Stimulated activated CD8-positive, alpha-beta memory T cell treated with anti-CD3 and anti-CD28 coated beads, Interleukin-7, amount 100 ng/mL, for 4 hours (primary cell): ENCODE results near the gene HOXB9.
A peak's percentile ranks its signal among the peaks of the same experiment; 100 is the strongest.

Experiments
- DNase-seq, 2 donors: peaks; one replicate each; pipeline ENCODE4 v3.0.0-alpha.2; 2020; ENCODE audit warnings: low read depth in 2 of 2

The HOXB9 gene

DNA sequence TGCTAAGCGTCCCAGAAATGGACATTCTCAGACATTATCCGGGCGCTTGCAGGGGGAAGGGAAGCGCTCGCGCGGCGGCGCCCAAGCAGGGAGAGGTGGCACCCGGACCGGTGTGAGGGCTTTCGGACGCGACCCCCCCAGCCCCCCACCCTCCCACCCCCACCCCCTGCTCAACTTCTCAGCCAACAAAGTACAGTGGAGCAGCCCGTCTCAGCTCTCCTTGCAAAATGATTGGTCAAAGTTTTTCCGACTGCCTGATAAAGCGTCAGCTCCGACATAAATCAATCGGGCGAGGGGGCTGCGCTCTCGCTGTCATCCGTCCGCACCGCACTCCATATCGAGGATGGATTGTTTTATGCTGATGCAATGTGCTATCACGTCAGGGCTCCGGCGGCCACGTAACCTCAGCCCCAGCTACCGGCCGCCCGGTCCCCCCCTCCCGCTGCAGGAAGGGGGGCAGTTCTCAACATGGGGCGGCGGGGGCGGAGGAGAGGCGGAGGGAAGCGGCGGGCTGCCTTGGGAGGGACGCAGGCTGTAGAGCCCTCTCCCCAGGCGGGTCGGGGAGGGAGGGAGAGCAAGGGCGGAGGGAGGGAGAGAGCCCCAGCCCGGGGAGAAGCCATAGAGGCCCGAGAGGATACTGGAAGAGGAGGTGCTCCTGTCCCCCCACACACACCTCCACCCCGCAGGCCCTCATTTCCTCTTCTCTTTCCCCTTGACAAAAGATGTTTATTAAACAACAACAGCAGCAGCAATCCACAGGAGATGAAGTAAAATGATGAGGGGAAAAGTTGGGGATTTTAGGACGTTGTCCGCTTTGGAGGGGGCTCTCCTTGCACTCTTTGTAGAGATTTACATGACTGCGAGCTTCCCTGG lies at the start of gene HOXB9:
Gene HOXB9 (minus strand): TSS at position 114 of the 873 bp plus-strand sequence. CDS start 89 bp downstream, at position 25.
- peak; percentile 52 to 70 for DNase-seq

DNA sequence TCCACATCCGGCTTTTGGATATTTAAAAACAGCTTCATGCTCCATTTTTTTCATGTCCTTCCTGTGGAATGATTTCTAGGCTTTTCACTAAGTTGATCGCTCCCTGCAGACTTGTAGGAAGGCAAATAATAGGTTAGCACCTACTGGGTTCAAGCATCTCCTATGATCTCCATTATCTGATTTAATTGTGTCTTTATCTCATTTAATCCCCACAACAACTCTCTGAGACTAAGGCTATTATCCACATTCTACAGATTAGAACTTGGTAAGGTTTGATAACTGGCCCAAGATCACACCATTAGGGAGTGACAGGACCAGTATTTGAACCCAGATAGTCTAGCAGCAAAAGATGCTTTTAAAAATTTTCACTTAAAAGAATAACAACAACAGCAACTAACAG lies 46.2 kb upstream of the HOXB9 start:
- no peak for DNase-seq

DNA sequence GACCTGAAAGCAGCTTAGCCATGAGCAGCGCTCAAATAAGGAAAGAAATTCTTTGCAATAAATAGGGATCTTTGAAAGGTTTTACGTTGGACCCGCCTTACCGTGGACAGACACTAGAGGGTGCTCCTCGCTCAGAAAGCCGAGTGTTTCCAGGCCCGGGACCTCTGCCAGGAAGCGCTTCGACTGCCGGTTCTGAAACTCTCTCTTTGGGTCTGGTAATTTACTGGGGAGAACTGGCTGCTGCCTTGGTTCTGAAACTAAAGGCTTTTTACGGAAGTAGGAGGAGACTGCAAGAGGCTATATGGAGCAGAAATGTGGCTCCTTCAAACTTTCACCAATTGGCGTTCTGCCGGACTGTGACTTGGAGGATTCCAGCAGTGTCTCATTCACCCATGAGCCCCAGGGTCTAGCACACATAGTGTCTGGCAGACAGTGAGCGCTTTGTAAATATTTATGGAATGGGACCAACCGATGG lies 45.6 kb upstream of the HOXB9 start:
- peak; percentile 38 to 55 for DNase-seq

DNA sequence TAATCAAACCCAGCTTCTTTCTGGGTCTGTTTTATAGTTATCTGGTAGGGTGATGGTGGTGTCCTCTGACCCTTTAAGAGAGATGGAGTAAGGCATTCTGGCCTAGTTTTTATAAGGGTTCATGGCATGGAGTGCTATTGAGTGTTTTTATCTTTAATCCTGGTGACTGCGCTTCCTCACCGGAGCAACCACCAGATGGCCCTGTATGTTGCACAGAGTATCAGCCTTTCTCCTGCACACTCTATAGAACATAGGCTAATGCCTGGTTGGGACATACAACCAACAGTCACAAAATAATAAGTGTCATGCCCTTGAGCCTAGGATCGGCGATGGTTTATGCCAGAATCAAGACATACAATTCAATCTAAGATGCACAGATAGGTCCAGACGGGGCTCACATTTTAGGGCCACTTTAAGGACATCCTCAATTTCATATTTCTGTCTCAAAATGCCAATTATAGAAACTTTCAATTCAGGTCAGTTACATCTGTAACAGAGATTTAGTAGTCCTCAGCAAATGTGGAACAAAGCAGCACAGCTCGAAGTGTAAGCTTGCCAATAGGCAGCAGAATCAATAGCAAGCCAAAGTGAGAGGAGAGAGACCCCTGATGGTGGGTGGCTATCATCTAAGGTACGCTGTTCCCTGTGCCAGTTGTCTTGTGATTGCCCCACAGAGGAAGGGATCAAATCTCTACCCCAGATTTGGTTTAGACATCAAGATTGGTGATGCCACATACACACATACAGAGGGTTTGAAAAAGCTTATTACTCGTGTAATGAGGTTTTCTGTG lies 37.2 kb upstream of the HOXB9 start:
- DNase-seq: no peak

DNA sequence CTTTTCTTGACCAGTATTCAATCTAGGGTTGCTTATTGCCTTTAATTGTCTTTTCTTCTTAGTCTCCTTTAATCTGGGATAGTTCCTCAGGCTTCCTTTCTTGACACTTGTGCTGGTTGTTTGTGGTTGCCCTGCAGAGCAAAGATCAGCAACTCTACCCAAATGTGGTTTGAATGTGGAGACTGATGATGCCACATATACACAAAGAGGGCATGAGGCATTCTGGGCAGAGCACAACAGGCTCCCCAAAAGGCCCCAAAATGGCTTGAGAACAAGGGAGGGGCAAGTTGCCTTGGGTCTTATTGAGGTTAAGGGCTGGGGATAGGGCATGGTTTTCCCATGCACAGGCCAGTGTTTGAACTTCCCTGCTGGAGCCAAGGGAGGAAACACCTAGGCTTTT lies 29.8 kb upstream of the HOXB9 start:
- no peak for DNase-seq

DNA sequence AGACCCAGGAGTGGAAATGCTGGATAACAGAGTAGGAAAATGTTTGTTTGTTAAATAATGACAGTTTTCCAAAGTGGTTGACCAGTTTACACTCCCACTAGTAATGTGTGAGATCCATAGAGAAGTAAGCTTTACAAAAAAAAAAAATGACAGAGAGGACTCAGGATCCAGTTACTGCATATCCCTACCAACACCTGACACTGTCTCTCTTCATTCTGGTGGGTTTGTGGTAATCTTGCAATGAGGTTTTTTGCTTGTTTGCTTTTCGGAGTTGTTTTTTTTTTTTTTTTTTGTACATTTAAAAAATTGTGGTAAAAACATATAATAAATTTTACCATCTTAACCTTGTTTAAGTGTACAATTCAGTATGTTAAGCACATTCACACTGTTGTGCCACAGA lies 23.6 kb upstream of the HOXB9 start:
- no peak for DNase-seq

DNA sequence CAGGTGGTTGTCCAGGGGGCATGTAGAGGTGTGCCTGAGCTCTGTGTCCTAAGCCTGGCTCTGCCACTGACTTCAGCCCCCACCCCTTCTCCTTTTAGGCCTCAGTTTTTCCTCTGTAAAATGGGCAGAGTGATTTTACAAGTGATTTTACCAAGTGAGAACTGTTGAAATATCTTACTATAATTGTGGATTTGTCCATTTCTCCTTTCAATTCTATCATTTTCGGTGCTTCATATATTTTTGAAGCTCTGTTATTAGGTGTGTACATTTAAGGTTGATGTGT lies 21.7 kb upstream of the HOXB9 start:
- no peak for DNase-seq

DNA sequence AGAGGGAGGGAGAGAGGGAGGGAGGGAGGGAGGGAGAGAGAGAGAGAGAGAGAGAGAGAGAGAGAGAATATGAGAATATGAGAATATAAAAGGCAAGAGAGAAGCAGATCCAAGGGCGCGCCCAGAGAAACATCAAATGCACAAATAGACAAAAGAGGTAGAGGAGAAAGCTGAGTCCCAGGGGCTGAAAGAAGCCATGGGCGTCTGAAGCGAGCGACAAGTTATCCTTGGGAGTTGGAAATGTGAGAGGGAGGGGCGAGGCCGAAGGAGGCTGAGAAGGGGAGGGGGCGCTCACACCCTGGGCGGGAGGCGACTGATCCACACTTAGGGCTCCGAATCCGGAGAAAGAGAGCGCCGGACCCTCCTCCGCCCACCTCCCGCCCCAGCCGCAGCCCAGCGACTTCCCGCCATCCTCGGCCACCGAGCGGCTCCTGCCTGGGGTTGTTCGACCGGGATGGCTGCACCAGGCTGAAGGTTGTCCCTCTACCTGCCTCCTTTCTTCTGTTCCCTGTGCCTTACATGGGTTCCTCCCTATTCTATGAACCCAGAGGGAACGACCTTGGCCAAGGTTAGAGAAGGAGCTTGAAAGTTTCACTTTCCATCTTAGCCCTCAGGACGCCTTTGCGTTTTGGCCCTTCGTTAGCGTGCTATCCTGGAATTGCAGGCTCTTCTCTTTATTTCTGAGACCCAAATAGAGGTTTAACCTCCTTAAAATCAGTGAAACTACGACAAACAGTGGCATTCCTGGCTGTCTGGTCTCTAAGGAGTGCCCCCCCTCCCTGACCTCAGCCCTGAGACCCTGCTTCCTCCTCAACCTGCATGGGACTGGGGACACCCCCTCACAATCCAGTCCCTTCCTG lies 21.2 kb upstream of the HOXB9 start:
- DNase-seq: no peak

DNA sequence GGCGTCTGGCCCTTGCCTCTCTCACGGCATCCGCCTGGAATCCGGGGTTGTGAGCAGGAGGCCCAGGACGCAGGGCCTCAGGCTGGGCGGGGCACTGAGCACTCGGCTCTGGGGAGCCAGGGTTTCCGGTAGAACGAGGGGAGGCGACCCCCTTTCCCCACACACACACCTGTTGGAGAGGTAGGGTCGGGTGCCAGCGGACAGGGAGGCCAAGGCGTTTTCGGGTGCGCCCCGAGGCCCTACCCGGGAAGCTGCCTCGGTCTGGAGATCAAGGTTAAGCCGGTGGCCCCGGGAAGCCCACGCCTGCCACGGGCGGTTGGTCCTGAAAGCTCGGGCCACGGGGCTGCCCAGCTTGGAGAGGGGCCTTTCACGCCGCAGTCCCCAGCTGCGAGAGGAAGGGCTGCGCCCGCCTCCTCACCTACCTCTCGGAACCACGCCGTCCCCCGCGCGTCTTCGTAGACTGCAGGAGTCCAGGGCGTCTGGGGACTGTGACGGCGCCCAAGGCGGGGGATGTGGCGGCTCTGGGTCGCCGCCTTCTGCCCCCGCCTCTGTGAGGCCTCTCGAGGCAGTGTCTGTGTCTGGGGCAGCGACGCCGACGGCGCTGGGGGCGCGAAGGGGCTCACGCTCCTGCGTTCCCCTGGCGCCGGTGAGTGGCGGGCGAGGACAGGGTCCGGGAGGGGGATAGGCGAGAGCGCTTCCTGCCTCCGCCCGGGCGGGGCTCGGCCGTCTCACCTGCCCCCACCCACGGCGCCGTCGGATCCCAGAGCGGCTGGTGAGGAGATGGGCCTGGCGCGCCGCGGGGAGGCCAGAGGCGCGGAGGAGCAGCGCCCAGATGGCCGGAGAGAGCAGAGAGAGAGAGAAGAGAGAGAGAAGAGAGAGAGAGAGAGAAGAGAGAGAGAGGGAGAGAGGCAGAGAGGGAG lies 20.3 kb upstream of the HOXB9 start:
- DNase-seq: peak in 1 of 2 donors; percentile 45

DNA sequence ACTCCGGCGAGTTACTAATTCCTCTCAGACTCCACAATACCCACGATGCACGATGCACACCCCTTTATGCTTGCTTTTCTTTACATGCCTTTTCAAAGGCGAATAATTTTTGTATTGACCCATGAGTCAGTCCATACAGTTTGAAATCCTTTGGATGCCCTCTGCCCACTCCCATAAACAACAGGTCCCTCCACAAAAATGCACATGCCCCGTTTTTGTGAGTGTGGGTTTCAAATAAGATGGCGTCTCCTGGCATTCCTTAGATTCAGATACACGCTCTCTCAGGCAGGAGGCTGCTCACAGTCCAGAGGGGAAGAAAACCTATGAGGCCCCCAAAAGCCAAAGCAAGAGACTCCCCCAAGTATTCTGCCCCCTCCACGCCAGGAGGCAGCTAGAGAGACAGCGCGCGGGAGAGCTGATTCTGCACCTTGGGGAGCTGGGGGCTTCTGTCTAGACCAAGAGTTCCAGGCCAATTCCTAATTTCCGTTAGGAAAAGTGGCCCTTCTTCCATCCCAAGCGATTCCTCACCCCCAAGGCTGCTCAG lies 19.6 kb upstream of the HOXB9 start:
- DNase-seq: no peak

DNA sequence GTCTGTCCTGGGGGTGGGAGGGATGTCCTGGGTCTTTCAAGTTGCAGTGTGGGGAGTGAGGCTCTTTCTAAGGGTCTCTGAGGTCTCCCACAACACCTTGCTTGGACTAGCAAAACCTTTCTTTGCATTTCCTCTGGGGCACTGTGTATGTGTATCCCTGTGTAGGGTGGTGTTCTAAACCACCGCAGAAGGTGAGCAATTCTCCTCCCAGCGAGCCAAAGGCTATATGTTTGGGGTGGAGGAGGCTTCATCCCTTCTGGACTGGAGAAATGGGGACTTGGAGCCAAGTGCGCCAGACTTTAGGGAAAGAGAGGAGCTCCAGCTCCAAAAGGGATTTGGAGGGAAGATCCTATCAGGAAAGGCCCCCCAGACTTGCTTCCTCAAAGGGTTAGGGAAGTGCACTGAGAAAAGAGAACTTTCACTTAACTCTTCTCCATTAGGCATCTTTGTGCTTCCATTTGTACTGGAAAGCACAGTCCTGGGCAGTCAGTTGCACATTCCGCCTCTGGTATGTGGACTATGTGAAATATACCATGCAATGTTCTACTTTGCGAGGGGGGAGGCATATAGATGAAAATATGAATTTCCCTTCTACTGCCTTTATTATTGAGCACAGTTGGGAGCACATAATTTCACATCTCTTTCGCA lies 18.9 kb upstream of the HOXB9 start:
- DNase-seq: no peak

DNA sequence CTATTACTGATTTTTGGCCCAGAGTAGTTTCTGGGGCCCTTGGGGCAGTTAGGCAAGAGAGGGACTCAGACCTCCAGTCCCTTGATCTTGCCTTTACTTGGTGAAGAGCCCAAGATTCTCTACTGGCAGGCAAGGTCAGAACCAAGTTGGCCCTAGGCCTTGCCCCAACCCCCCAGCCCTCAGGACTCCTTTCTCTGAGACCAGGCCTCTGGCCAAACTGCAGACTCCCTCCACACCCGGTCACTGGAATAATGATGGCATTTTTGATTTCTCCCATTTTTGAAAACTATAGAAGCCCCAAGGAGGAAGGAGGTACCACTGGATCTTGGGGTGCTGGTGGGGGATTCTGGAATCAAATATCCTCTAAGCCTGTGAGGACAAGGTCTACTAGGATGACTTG lies 18.0 kb upstream of the HOXB9 start:
- no peak for DNase-seq

DNA sequence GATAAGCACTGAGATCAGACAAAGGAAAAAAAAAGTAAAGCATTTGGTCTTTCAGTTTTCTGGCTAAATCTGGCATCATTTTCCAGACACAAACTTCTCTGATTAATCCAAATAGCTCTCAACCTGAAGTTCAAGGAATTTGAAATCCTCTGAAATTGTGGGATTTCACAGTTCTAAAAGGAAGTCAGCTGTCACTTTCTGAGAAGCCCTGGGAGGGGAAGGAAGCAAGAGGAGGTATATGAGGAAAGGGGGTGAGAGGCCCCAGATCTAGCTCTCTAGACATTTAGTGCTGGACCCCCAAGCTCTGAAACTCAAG lies 17.5 kb upstream of the HOXB9 start:
- no peak for DNase-seq

DNA sequence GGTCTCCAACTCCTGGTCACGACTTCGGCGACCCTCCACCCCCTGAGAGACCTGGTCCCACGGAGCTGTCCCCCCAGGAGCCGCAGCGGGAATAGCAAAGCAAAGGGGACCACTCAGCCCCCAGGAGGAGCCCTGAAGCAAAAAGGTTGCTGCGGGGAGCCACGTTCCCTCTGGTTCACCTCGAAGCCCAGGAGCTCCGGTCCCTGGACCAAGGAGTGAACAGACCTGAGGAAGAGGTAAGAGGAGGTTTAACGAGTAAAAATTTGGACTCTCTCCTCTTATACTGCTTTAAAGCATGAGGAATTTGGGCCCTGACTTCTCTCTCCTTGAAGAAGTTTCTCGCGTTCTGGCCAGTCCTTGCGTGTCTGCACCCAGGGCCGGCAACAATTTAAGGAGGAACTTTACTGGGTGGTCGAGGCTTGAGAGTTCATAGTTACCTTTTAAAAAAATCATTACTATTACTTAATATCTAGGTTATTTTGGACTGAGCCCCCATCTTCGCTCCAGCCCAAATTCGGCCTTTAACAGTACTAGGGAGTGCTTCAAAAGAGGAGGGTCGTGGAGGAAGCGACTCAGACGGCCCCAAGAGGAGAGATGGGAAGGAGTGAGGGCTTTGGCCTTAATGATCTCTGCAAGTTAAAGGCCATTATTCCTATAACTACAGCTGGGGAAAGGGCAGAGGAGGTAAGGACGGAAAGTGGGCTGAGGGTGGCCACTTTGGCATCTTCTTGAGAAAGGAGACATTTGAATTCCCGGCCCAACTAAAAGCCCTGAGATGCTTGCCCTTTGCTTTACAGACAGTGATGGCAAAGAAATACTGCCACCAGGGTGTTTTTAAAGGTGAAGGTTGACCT lies 16.9 kb upstream of the HOXB9 start:
- no peak for DNase-seq

DNA sequence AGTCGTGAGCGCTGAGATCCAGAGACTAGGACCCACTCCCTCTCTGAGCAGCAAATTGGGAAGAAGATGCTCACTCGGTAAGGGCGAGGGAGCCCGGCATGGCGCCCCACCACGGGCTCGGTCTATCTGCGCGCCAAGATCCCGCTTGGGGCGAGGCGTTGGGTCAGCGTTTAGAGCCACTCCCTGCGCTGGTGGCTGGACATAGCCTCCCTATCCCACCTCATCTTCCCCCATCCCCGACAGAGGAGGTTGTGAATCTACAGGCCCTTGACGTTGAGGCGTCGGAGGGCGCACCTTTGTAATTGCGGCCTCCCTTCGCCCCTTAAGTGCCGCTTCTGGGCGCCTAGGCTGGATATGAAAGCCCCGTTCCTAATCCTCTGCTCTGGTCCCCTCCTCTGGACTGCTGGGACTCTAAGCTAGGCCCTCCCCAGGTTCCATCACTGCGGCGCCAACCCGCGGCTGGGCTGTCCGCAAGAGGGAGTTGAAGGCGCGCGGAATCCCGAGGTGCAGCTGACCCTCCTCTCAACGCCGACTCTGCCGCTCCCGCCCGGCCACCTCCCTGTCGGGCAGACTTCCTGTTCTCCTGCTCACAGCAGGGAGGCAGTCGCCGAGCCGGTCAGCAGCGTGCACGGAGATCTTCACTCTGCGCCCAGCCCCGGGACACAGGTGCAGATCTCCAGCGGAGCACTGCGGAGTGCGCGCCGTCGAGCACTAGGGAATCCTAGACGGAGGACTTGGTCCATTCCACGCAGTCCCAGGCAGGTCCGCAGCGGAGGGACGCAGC lies 16.1 kb upstream of the HOXB9 start:
- DNase-seq: no peak

DNA sequence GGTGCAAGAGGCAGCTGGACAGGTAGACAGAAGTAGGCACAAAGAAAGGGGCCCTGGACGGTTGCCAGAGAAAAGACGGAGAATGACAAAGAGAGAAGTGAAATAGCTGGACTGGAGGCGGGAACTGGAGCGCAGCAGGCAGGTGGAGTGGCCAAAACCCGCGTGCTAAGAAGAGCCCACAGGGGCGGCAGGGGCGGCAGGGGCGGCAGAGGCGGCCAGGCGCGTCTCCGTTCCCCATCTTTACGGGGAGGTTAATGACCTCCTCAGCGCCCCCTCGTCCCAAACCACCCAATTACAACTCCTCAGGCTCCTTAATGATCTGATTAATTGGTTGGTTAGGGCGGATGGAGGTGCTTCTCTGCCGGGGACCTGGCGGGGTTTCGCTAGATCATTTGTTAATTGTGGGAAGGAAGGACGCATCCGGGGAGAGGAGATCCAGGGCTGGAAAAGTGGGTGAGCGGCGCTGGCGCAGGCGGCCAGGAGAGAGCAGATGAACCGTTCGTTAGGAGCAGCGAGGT lies 15.4 kb upstream of the HOXB9 start:
- no peak for DNase-seq

DNA sequence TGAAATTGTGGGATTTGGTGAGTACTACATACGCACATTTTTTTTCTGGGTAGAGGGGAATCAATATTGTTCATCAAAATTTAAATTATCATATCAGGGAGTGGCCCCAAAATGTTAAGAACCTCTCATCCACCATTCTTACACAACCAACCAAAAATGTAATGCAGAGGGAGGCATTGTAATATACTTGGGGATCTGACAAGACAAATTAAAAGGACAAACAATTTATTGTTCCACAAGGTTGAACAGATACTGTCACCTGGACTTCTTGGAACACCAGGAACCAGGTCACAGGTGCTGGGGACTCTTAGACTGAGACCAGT lies 14.7 kb upstream of the HOXB9 start:
- DNase-seq: no peak

DNA sequence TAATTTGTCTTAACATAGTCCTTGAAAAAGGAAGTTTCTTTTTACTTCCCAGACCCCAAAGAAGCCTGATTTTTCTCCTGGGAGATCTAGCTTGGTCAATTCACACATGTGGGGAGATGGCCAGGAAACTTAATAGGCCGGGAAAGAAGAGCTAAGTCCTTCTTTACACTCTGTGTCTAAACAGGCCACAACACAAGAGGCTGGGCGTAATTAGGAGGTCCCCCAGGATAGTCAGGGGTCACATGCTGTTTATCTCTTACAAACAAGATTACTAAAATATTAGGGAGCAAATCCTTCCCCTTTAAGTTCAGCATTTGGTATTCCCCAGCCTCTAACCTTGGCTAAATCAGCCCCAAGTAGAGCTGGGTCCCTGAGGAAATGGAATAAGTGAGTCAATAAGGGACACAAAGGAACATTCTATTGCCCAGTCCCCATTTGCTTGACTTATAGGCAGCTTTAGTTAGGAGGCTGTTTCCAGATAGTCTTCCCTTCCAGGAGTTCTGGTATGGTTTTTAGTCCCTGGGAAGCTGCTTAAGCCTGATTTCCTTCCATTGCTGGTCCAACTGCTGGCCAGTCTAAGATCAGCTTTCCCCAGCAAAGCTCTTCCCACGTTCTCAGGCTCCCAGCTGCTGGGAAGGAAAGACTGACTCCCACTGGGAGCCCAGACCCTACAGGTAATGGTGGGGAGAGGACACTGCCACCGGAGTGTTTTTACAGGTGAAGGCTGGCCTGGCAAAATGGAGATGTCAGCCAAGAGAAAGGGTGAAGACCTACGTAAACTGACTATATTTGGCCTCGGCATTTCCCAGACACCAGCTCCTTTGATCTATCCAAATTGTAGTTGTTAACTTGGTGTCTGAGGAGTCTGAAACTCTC lies 14.1 kb upstream of the HOXB9 start:
- no peak for DNase-seq
